Upper lobe of left lung (tissue), 6 donors: Measurements from ENCODE around the gene GALNT8. TPM values are rescaled to one million over a fixed set of nuclear protein-coding genes. Genes with fewer than 3 reads are reported as not detected.

Experiments
- ATAC-seq, 2 donors: fragments of 200-7000 bp; cut with Tn5 transposase; one replicate each; pipeline ENCODE4 v1.9.1; 2022; ENCODE audit warnings: mild to moderate bottlenecking in 2 of 2, moderate library complexity in 2 of 2; ENCODE audit not compliant: low FRiP score in 2 of 2
- DNase-seq, 2 donors: peaks; one replicate each; pipeline ENCODE4 v3.0.0-alpha.2; 2019 to 2020
- H3K27ac ChIP-seq, 4 donors: fragments of 200-600 bp; sonication (generic); one replicate each; pipeline ENCODE4 v1.5.1; 2016 to 2019
- H3K27me3 ChIP-seq, 4 donors: fragments of 200-600 bp; sonication (generic); one replicate each; pipeline ENCODE4 v1.5.1; 2017 to 2019
- H3K36me3 ChIP-seq, 4 donors: fragments of 200-600 bp; sonication (generic); one replicate each; pipeline ENCODE4 v1.5.1; 2016 to 2019
- H3K4me1 ChIP-seq, 4 donors: fragments of 200-600 bp; sonication (generic); one replicate each; pipeline ENCODE4 v1.5.1; 2018 to 2019
- H3K4me3 ChIP-seq, 4 donors: fragments of 200-600 bp; sonication (generic); one replicate each; pipeline ENCODE4 v1.5.1; 2017 to 2019; ENCODE audit warnings: mild to moderate bottlenecking in 2 of 4, moderate library complexity in 1 of 4
- H3K9me3 ChIP-seq, 4 donors: fragments of 200-600 bp; sonication (generic); one replicate each; pipeline ENCODE4 v1.5.1; 2018 to 2019
- CTCF ChIP-seq, 6 experiments: fragments of 450-650 bp in 4 of 6; fragments of 200-600 bp in 2 of 6; sonication (generic) in 2 of 6; IDR thresholded peaks; one replicate each; pipeline ENCODE4 v1.5.1; 2016 to 2019; ENCODE audit warnings: antibody characterized with exemption in 6 of 6
- EP300 ChIP-seq, 4 donors: sonication (generic); formaldehyde crosslinking; IDR thresholded peaks; one replicate each; pipeline ENCODE4 v1.5.1; 2017; ENCODE audit warnings: antibody characterized with exemption in 4 of 4, control low read depth in 2 of 4
- POLR2A ChIP-seq, 4 donors: fragments of 450-650 bp; IDR thresholded peaks; one replicate each; pipeline ENCODE4 v1.5.1; 2016 to 2017; ENCODE audit warnings: antibody characterized with exemption in 4 of 4, mild to moderate bottlenecking in 2 of 4
- POLR2AphosphoS5 ChIP-seq, 2 donors: sonication (generic); formaldehyde crosslinking; IDR thresholded peaks; one replicate each; pipeline ENCODE4 v1.5.1; 2017; ENCODE audit warnings: antibody characterized with exemption in 2 of 2
- WGBS, 2 donors: methylation state at CpG; one replicate each; pipeline ENCODE4 v1.1.5; 2017 to 2018; 5-methylcytosine and 5-hydroxymethylcytosine counted together
- total RNA-seq, 6 donors: library from RNA; depleted of rRNA in 4 of 6; stranded (reverse); fragments of >200 nt in 4 of 6; gene quantifications; one replicate each; pipeline versions ENCODE4 v1.1.0 to v1.2.1, GENCODE V29; 2016 to 2021
- donor health status: DM: no; HTN: no; CAD: no; lungs with moderate emphysema.
- donor health status: DM: no; HTN: yes; CAD: no; lungs with severe emphysema.

The GALNT8 gene
- total RNA-seq, 6 donors from 2014 or later = 0.14 to 0.94 (median 0.59) TPM; not detected in 1

GRCh38 chr12:4769073-4769472 lies 48.9 kb downstream of the GALNT8 start:
- no peaks in the 10 kb centered on the region for H3K9me3 ChIP-seq
- TF ChIP-seq EP300 (IDR thresholded peaks at IDR 0.05) = no peak
- no peak for TF ChIP-seq POLR2AphosphoS5 (IDR thresholded peaks at IDR 0.05)
- TF ChIP-seq POLR2A (IDR thresholded peaks at IDR 0.05) = no peak
- TF ChIP-seq CTCF (IDR thresholded peaks at IDR 0.05) = no peak
- no peaks in the 10 kb centered on the region for H3K27me3 ChIP-seq
- H3K27ac ChIP-seq = no peak overlapping the region
- 54 to 60% methylated on average over 5 of the region's 5 CpGs for WGBS, 2 donors
- no peak overlapping the region for H3K4me3 ChIP-seq
- DNase-seq (no peak), ATAC-seq (no peak)
- H3K36me3 ChIP-seq = no peaks in the 10 kb centered on the region
- H3K4me1 ChIP-seq = no peaks in the 10 kb centered on the region

DNA sequence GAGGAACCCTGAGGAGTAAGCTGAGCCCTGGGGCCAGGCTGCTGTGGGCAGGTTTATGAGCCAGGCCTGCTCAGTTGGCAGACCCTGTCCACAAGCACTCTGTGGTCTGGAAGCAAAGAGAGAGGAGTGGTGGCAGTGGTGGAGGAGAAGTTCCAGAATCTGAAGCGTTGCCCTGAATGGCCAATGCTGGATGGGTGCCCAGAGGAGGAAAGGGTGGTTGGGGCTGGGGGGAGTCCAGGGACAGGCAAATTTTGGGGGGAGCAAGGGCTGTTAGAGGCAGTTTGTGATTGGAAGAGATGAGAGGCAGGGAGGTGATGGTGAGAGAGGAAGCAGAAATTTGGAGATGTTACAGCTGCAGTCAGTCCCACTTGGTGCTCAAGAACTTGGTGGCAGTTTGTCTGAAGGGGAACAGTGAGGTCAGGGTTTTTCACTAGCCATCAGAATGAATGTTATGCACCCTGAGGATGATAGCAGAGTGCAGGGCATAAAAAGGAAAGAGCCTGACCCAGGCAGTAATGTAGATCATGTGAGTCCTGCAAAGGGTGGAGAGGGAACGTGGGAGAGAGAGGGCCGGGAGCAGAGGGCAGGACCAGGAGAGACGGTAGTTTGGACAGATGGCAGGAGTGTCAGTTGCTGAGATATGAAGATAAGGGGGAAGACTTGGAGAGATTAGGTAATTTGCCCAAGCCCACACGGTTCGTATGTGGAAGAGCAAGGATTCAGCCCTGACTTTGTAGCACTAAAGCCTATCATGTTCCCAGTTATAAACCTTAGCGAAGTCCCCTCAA lies 51.2 kb downstream of the GALNT8 start:
- no peak for TF ChIP-seq POLR2AphosphoS5 (IDR thresholded peaks at IDR 0.05)
- TF ChIP-seq CTCF (IDR thresholded peaks at IDR 0.05) = no peak
- no peak for TF ChIP-seq POLR2A (IDR thresholded peaks at IDR 0.05)
- no peak for TF ChIP-seq EP300 (IDR thresholded peaks at IDR 0.05)
- ATAC-seq = peak in 1 of 2 donors; percentile 31
- no peak overlapping the region for H3K4me3 ChIP-seq
- no peaks in the 10 kb centered on the region for H3K9me3 ChIP-seq
- WGBS, 2 donors = 65 to 71% methylated on average over 7 of the region's 7 CpGs
- H3K27me3 ChIP-seq = no peaks in the 10 kb centered on the region
- no peak for DNase-seq
- H3K4me1 ChIP-seq = no peaks in the 10 kb centered on the region
- H3K36me3 ChIP-seq = no peaks in the 10 kb centered on the region
- no peak overlapping the region for H3K27ac ChIP-seq

DNA sequence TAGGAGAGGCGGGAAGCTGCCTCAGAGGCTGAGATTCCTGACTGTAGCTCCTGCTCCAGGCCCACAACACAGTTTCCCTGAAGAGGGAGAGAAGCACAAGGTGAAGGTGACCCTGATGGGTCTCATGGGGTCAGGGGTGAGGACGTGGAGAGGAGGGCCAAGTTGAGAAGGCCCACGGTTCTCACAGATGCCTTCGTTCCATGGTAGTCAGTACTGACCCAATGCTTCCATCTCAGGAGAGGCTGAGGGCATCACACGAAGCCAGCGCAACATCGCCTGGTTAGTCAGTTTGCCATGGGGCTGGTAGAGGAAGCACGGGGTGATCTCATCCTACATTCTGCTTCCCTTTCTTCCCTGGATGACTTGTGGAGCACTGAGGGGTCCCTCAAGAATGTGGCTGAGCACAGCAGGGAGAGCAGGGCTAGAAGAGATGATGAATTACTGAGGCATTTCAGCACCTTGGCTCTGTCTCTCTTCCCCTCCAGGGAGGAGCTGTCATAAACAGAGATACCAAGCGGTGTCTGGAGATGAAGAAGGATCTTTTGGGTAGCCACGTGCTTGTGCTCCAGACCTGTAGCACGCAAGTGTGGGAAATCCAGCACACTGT lies 51.9 kb downstream of the GALNT8 start:
- 85 to 87% methylated on average over 9 to 11 of the region's 11 CpGs for WGBS, 2 donors
- peak; percentile 8 to 58 for ATAC-seq
- TF ChIP-seq EP300 (IDR thresholded peaks at IDR 0.05) (no peak), CTCF (IDR thresholded peaks at IDR 0.05) (no peak), POLR2A (IDR thresholded peaks at IDR 0.05) (no peak), POLR2AphosphoS5 (IDR thresholded peaks at IDR 0.05) (no peak)

GRCh38 chr12:4775936-4776335 lies 55.7 kb downstream of the GALNT8 start:
- Histone ChIP-seq H3K4me1 (no peaks in the 10 kb centered on the region), H3K27me3 (no peaks in the 10 kb centered on the region), H3K4me3 (no peak overlapping the region), H3K36me3 (no peaks in the 10 kb centered on the region), H3K27ac (no peak overlapping the region), H3K9me3 (no peaks in the 10 kb centered on the region)
- DNase-seq (no peak), ATAC-seq (no peak)
- WGBS, 2 donors = 72% methylated on average over 4 of the region's 4 CpGs
- no peak for TF ChIP-seq EP300 (IDR thresholded peaks at IDR 0.05)
- no peak for TF ChIP-seq POLR2A (IDR thresholded peaks at IDR 0.05)
- TF ChIP-seq CTCF (IDR thresholded peaks at IDR 0.05) = no peak
- TF ChIP-seq POLR2AphosphoS5 (IDR thresholded peaks at IDR 0.05) = no peak

More for the DNA sequence above, 51.9 kb downstream of the GALNT8 start:
- H3K4me1 ChIP-seq = no peaks in the 10 kb centered on the region
- no peak overlapping the region for H3K27ac ChIP-seq
- H3K27me3 ChIP-seq = no peaks in the 10 kb centered on the region
- no peak for DNase-seq
- H3K4me3 ChIP-seq = no peak overlapping the region
- no peaks in the 10 kb centered on the region for H3K9me3 ChIP-seq
- no peaks in the 10 kb centered on the region for H3K36me3 ChIP-seq
